Stomach (tissue), 4 donors: ENCODE measurements around the gene DPT.

ENCODE experiments used
- CTCF ChIP-seq, 7 experiments: fragments of 450-650 bp in 4 of 7; fragments of 200-600 bp in 3 of 7; sonication (generic) in 3 of 7; IDR thresholded peaks; one replicate each; pipeline ENCODE4 v1.5.1; 2016 to 2019; ENCODE audit warnings: antibody characterized with exemption in 7 of 7, control low read depth in 2 of 7, mild to moderate bottlenecking in 1 of 7
- EP300 ChIP-seq: sonication (generic); formaldehyde crosslinking; IDR thresholded peaks from one replicate; pipeline ENCODE4 v1.6.1; 2017; ENCODE audit warnings: antibody characterized with exemption
- POLR2AphosphoS5 ChIP-seq, 3 donors: sonication (generic); formaldehyde crosslinking; IDR thresholded peaks; one replicate each; pipeline ENCODE4 v1.6.1; 2016; ENCODE audit warnings: antibody characterized with exemption in 3 of 3

- TF ChIP-seq POLR2AphosphoS5 (IDR thresholded peaks at IDR 0.05), result peak in 1 of 3 donors; percentile 43
- TF ChIP-seq EP300, result no peak
- no peak for TF ChIP-seq CTCF (IDR thresholded peaks at IDR 0.05)
Measured at GRCh38 chr1:168693197-168693871, 35.7 kb downstream of the DPT start.
